Nephron (organoid): ENCODE results near the gene SERTAD1.
A peak's percentile ranks its signal among the peaks of the same experiment; 100 is the strongest.
"Not testable (repeated sequence)": the region's sequence is repeated elsewhere in the genome, so short reads cannot be mapped to it uniquely, and the experiment has no call there.

Source experiments
- H3K27ac Mint-ChIP-seq, 3 experiments: 2 replicates each; pipeline ENCODE4 v1.8.0; 2020; ENCODE audit warnings: mixed read lengths in 3 of 3, mild to moderate bottlenecking in 2 of 3, moderate library complexity in 1 of 3
- H3K27me3 Mint-ChIP-seq: 2 replicates; pipeline ENCODE4 v1.8.0; 2021; ENCODE audit warnings: low read depth, mild to moderate bottlenecking, moderate library complexity, mixed read lengths
- H3K36me3 Mint-ChIP-seq: 2 replicates; pipeline ENCODE4 v1.8.0; 2020; ENCODE audit warnings: low read depth, mixed read lengths
- H3K4me1 Mint-ChIP-seq: 2 replicates; pipeline ENCODE4 v1.8.0; 2020; ENCODE audit warnings: mixed read lengths
- H3K4me3 Mint-ChIP-seq, 3 experiments: 2 replicates each; pipeline ENCODE4 v1.8.0; 2020; ENCODE audit warnings: mild to moderate bottlenecking in 3 of 3, mixed read lengths in 3 of 3, moderate library complexity in 2 of 3
- H3K9me3 Mint-ChIP-seq: 2 replicates; pipeline ENCODE4 v1.8.0; 2020; ENCODE audit warnings: mixed read lengths
- CTCF ChIP-seq, 3 experiments: fragments of 200-600 bp; sonication (generic); IDR thresholded peaks; one replicate each; pipeline ENCODE4 v1.5.0; 2021; ENCODE audit warnings: antibody characterized with exemption in 3 of 3; ENCODE audit not compliant: unreplicated experiment in 3 of 3

Gene SERTAD1

GRCh38 chr19:40411125-40411842 is 14.5 kb downstream of the SERTAD1 start:
- Mint-ChIP-seq H3K27me3 (no peaks in the 10 kb centered on the region), H3K4me1 (peaks cover 18% of the 10 kb centered on the region), H3K4me3 (no peak overlapping the region), H3K9me3 (no peaks in the 10 kb centered on the region), H3K36me3 (no peaks in the 10 kb centered on the region), H3K27ac (no peak overlapping the region)
- TF ChIP-seq CTCF (IDR thresholded peaks at IDR 0.05; ENCODE audit: unreplicated experiment in 3 of 3), result no peak

GRCh38 chr19:40410030-40410389 is 15.8 kb downstream of the SERTAD1 start:
- no peaks in the 10 kb centered on the region for H3K9me3 Mint-ChIP-seq
- TF ChIP-seq CTCF (IDR thresholded peaks at IDR 0.05; ENCODE audit: unreplicated experiment in 3 of 3), result no peak
- H3K27ac Mint-ChIP-seq, result no peak overlapping the region
- peaks cover 8% of the 10 kb centered on the region for H3K4me1 Mint-ChIP-seq
- H3K4me3 Mint-ChIP-seq, result no peak overlapping the region
- H3K27me3 Mint-ChIP-seq, result no peaks in the 10 kb centered on the region
- H3K36me3 Mint-ChIP-seq, result no peaks in the 10 kb centered on the region

GRCh38 chr19:40408598-40408925 is 17.2 kb downstream of the SERTAD1 start:
- not testable (repeated sequence) for H3K9me3 Mint-ChIP-seq, H3K36me3 Mint-ChIP-seq, H3K4me3 Mint-ChIP-seq, H3K27ac Mint-ChIP-seq, H3K27me3 Mint-ChIP-seq
- H3K4me1 Mint-ChIP-seq, result peaks cover 11% of the 10 kb centered on the region

GRCh38 chr19:40407714-40408597 is 17.8 kb downstream of the SERTAD1 start:
- Mint-ChIP-seq H3K36me3 (no peaks in the 10 kb centered on the region), H3K27ac (no peak overlapping the region), H3K4me1 (peaks cover 13% of the 10 kb centered on the region), H3K9me3 (no peaks in the 10 kb centered on the region), H3K4me3 (no peak overlapping the region), H3K27me3 (no peaks in the 10 kb centered on the region)
- no peak for TF ChIP-seq CTCF (IDR thresholded peaks at IDR 0.05; ENCODE audit: unreplicated experiment in 3 of 3)

GRCh38 chr19:40403262-40403984 is 22.4 kb downstream of the SERTAD1 start:
- TF ChIP-seq CTCF (IDR thresholded peaks at IDR 0.05; ENCODE audit: unreplicated experiment in 3 of 3), result peak in 1 of 3 experiments; percentile 10
- Mint-ChIP-seq H3K27ac (peak overlapping the region; percentile 51 to 66 (median 59)), H3K27me3 (no peaks in the 10 kb centered on the region), H3K36me3 (peaks cover 10% of the 10 kb centered on the region), H3K4me1 (peaks cover 32% of the 10 kb centered on the region), H3K4me3 (peak overlapping the region; percentile 86 to 87 (median 86)), H3K9me3 (no peaks in the 10 kb centered on the region)

- H3K36me3 Mint-ChIP-seq, result peaks cover 10% of the 10 kb centered on the region
- no peaks in the 10 kb centered on the region for H3K9me3 Mint-ChIP-seq
- H3K4me1 Mint-ChIP-seq, result peaks cover 32% of the 10 kb centered on the region
- H3K27ac Mint-ChIP-seq, result peak overlapping the region in 1 of 3 experiments; percentile 21
- peaks cover 5% of the 10 kb centered on the region for H3K27me3 Mint-ChIP-seq
- no peak for TF ChIP-seq CTCF (IDR thresholded peaks at IDR 0.05; ENCODE audit: unreplicated experiment in 3 of 3)
- H3K4me3 Mint-ChIP-seq, result peak overlapping the region in 1 of 3 experiments; percentile 5
These were observed 25.2 kb downstream of the SERTAD1 start for GRCh38 chr19:40400559-40400958.
